Panc1 (cell line): Measurements from ENCODE around the gene RADIL.

Experiments
- CTCF ChIP-seq: fragments of 450-650 bp; IDR thresholded peaks from 2 replicates; pipeline ENCODE4 v1.5.1; 2017; ENCODE audit warnings: mild to moderate bottlenecking
- POLR2AphosphoS5 ChIP-seq: IDR thresholded peaks from 2 replicates; pipeline ENCODE4 v1.6.1; 2012; ENCODE audit warnings: mild to moderate bottlenecking, low read depth, low read length, moderate library complexity
- REST ChIP-seq, 2 experiments: IDR thresholded peaks; 2 replicates each; pipeline ENCODE4 v1.6.1; 2011 to 2012; ENCODE audit warnings: low read depth in 2 of 2, control low read depth in 1 of 2, low read length in 1 of 2, mild to moderate bottlenecking in 1 of 2, moderate library complexity in 1 of 2; ENCODE audit not compliant: insufficient read depth in 1 of 2
- SIN3A ChIP-seq: IDR thresholded peaks from 2 replicates; pipeline ENCODE4 v1.6.1; 2012; ENCODE audit warnings: low read depth, mild to moderate bottlenecking, low read length, moderate library complexity, borderline replicate concordance; ENCODE audit not compliant: insufficient read depth
- TCF7L2 ChIP-seq: IDR thresholded peaks from 2 replicates; pipeline ENCODE4 v1.6.1; 2011; ENCODE audit warnings: mild to moderate bottlenecking, low read depth, low read length, inconsistent platforms

- no peak for TF ChIP-seq CTCF
- no peak for TF ChIP-seq REST (IDR thresholded peaks at IDR 0.05; ENCODE audit: insufficient read depth in 1 of 2, low read depth in 2 of 2, low read length in 1 of 2)
- no peak for TF ChIP-seq POLR2AphosphoS5
- TF ChIP-seq TCF7L2 = no peak
- TF ChIP-seq SIN3A = no peak
Measured at GRCh38 chr7:4911111-4911828, 27.8 kb upstream of the RADIL start.
